NCI-H2227 (cell line): ENCODE measurements around the gene TLR10.
"Not testable (repeated sequence)": the region's sequence is repeated elsewhere in the genome, so short reads cannot be mapped to it uniquely, and the experiment has no call there.

Experiments
- DNase-seq: peaks from one replicate; lab custom pipeline; 2025; ENCODE audit not compliant: unreplicated experiment; lab: John Stamatoyannopoulos, UW

The TLR10 gene

GRCh38 chr4:38802561-38803355 lies 20.0 kb upstream of the TLR10 start:
- DNase-seq, result no peak

GRCh38 chr4:38800961-38801450 lies 18.2 kb upstream of the TLR10 start:
- DNase-seq, result no peak

GRCh38 chr4:38800366-38800765 lies 17.6 kb upstream of the TLR10 start:
- no peak for DNase-seq

GRCh38 chr4:38795087-38795486 lies 12.3 kb upstream of the TLR10 start:
- no peak for DNase-seq

GRCh38 chr4:38794051-38794450 lies 11.3 kb upstream of the TLR10 start:
- no peak for DNase-seq

- no peak for DNase-seq
Measured at GRCh38 chr4:38791010-38791409, 8.2 kb upstream of the TLR10 start.

- no peak for DNase-seq
Measured at GRCh38 chr4:38788317-38788716, 5.5 kb upstream of the TLR10 start.

GRCh38 chr4:38787693-38788092 lies 4.9 kb upstream of the TLR10 start:
- DNase-seq, result no peak

- no peak for DNase-seq
Measured at GRCh38 chr4:38785901-38786402, 3.2 kb upstream of the TLR10 start.

GRCh38 chr4:38785041-38785790 lies 2.4 kb upstream of the TLR10 start:
- DNase-seq, result no peak

- DNase-seq, result no peak
Measured at GRCh38 chr4:38784141-38784540, 1.4 kb upstream of the TLR10 start.

GRCh38 chr4:38783109-38783460 lies 295 bp upstream of the TLR10 start:
- DNase-seq, result no peak

- DNase-seq, result no peak
Measured at GRCh38 chr4:38781854-38782261, 932 bp downstream of the TLR10 start.

- no peak for DNase-seq
Measured at GRCh38 chr4:38780833-38781484, 1.8 kb downstream of the TLR10 start.

GRCh38 chr4:38779790-38780189 lies 3.0 kb downstream of the TLR10 start:
- DNase-seq, result no peak

- DNase-seq, result not testable (repeated sequence)
Measured at GRCh38 chr4:38777925-38778324, 4.9 kb downstream of the TLR10 start.

- no peak for DNase-seq
Measured at GRCh38 chr4:38775326-38775725, 7.5 kb downstream of the TLR10 start.

GRCh38 chr4:38774181-38774955 lies 8.4 kb downstream of the TLR10 start:
- no peak for DNase-seq

GRCh38 chr4:38770281-38770680 lies 12.5 kb downstream of the TLR10 start:
- DNase-seq, result not testable (repeated sequence)

GRCh38 chr4:38769857-38770256 lies 12.9 kb downstream of the TLR10 start:
- no peak for DNase-seq

- no peak for DNase-seq
Measured at GRCh38 chr4:38769441-38769840, 13.3 kb downstream of the TLR10 start.
